Activated T-helper 1 cell treated with anti-CD3 and anti-CD28 coated beads, Interleukin-12 subunit alpha, Interleukin-12 subunit beta, Interleukin-2, Interleukin-4 antibody, amounts not matched to agents 30 ng/mL and 10 ng/mL and 1 ng/mL, durations not matched to agents 14 hours and 24 hours and 36 hours (primary cell): ENCODE measurements around the gene PPIF. TPM values are rescaled to one million over a fixed set of nuclear protein-coding genes. Genes with fewer than 3 reads are reported as not detected.

Source experiments
- DNase-seq: peaks from one replicate; pipeline ENCODE4 v3.0.0; 2021; ENCODE audit warnings: low spot score
- H3K27ac Mint-ChIP-seq: one replicate; pipeline ENCODE4 v1.8.0; 2021; ENCODE audit warnings: mild to moderate bottlenecking, mixed read lengths
- H3K27me3 Mint-ChIP-seq: one replicate; pipeline ENCODE4 v1.8.0; 2022; ENCODE audit warnings: mild to moderate bottlenecking, moderate library complexity, mixed read lengths; ENCODE audit not compliant: insufficient read depth
- H3K36me3 Mint-ChIP-seq: one replicate; pipeline ENCODE4 v1.8.0; 2021; ENCODE audit warnings: low read depth, mixed read lengths
- H3K4me1 Mint-ChIP-seq: one replicate; pipeline ENCODE4 v1.8.0; 2021; ENCODE audit warnings: low read depth, mixed read lengths
- H3K4me3 Mint-ChIP-seq: one replicate; pipeline ENCODE4 v1.8.0; 2021; ENCODE audit warnings: mild to moderate bottlenecking, moderate library complexity, mixed read lengths
- H3K9me3 Mint-ChIP-seq: one replicate; pipeline ENCODE4 v1.8.0; 2021; ENCODE audit warnings: mixed read lengths
- intact Hi-C: fragments of 100-400 bp; cut with micrococcal nuclease; formaldehyde crosslinking; loops from one replicate; pipeline ENCODE4 v1.15.1; 2024
- total RNA-seq: library from RNA; stranded (reverse); gene quantifications from 2 replicates; pipeline ENCODE4 v1.2.3, GENCODE V29; 2022

The PPIF gene
- total RNA-seq, 1 donor from 2014 or later: 155 TPM

DNA sequence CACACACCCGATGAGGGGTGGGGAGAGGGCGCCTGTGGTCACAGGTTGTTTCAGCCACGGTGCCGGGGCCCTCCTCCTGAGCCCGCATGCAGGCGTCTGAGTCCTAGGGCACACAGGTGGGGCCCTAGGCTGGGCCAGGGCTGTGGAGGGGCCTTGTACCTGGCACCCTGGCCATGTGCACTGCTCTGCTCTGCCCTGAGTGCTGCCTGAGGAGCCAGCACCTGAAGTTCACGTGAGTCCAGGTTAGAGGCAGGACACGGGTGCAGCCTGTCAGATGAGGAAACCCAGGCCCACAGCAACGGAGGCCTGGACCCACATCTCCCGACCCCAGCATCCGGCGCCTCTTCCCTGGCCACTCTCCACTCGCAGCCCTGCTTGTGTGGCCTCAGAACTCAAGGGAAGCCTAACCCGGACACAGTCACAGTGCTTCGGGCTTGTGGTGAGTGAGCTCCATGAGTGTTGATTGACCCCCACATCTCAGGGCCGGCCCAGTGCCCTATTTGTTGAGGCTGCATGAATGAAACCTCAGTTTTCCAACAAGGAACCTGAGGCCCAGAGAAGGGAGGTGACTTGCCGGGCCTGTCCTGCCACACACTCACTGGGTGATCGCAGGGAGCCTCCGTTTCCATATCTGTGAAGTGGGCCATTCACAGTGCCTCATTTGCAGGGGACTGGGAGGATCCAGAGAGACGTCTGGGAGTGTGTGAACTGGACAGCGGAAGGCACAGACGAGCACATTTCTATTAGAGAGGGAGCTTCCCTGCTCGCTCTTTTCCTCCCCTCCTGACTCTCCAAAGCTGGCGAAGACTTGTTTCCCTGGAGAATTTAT is 39.6 kb downstream of the PPIF start:
- H3K27ac Mint-ChIP-seq: no peak overlapping the region
- no peaks in the 10 kb centered on the region for H3K4me1 Mint-ChIP-seq
- H3K27me3 Mint-ChIP-seq: no peaks in the 10 kb centered on the region
- H3K9me3 Mint-ChIP-seq: no peaks in the 10 kb centered on the region
- intact Hi-C loops: no loop called here
- H3K36me3 Mint-ChIP-seq: no peaks in the 10 kb centered on the region
- H3K4me3 Mint-ChIP-seq: no peak overlapping the region
- DNase-seq: no peak

DNA sequence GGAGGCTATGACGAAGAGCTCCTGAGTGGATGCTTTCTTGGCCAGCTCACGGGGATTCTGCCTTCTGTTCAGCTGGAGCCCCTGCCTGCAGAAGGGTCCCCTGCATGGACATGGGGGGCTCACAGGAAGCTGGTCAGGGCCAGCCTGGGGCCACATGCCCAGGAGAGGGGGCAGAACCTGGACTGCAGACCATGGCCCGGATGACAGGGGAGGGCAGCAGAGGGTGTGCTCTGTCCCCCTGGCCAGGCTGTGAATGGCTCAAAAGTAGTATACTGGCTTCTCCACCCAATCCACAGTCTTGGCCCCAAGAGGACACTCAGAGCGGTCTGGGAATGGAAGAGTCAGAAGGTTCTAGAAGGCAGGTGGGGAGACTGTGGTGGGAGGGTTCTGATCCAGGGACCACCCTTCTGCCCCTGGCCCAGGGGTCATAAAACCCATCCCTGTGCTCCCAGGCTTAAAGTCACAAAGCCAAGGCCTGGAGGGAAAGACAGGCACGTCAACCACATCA is 40.3 kb downstream of the PPIF start:
- H3K27me3 Mint-ChIP-seq: no peaks in the 10 kb centered on the region
- no peaks in the 10 kb centered on the region for H3K9me3 Mint-ChIP-seq
- DNase-seq: no peak
- H3K4me1 Mint-ChIP-seq: no peaks in the 10 kb centered on the region
- H3K36me3 Mint-ChIP-seq: no peaks in the 10 kb centered on the region
- H3K27ac Mint-ChIP-seq: no peak overlapping the region
- H3K4me3 Mint-ChIP-seq: no peak overlapping the region
- intact Hi-C loops: no loop called here

DNA sequence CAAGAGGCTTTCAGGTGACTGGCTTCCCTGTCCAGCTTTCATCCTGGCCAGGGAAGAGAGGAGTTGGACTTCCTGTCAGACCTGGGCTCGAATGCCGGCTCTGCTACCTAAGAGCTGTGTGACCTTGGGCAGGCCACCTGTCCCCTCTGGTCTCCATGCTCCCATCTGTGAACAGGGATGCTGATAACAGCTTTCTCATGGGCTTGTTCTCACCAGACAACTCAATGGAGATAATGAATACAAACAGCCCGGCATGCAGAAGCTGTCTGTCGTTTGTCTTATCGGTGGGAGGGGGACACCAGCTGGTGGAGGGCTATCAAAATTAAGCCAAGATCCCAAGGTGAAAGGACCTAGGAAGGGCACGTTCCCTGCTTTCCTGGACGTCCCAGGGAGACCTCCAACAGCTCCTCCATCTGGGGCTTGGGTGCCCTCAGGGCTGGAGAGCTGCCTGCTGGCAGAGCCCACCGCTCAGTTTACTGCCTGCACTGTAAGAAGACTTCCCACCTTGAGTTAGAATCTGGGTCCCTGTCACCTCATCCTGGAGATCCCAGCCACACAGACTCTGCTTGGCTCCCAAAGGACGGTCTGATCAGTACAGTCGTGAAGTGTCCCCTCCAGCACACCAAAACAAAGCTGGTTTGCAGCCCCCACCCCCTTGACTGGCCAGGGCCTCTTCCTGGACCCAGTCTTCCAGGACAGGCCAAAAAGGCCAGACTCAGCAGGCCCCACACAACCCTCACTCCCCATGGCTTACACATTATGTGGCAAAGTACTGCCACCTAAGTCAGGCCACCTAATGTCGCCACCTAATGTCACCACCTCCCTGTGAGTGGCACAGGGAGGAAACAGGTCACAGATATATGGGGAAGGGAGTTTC is 40.9 kb downstream of the PPIF start:
- Mint-ChIP-seq H3K4me3 (no peak overlapping the region), H3K4me1 (no peaks in the 10 kb centered on the region), H3K27ac (no peak overlapping the region), H3K9me3 (no peaks in the 10 kb centered on the region), H3K27me3 (no peaks in the 10 kb centered on the region), H3K36me3 (no peaks in the 10 kb centered on the region)
- DNase-seq: no peak
- intact Hi-C loops: no loop called here

DNA sequence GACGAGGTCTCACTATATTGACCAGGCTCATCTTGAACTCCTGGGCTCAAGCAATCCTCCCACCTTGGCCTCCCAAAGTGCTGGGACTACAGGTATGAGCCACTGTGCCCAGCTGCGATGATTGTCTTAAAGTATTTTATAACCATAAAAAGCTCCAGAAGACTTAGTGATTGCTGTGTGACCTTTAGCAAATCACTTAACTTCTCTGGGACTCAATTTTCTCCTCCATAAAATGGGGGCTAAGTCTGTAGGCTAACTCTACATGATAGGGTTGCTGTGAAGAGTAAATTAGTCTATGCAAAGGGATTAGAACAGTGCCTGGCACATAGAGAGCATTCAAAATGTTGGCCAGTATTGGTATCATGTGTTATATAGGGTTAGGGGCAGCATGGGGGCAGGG is 42.8 kb downstream of the PPIF start:
- no peak for DNase-seq
- Mint-ChIP-seq H3K27ac (no peak overlapping the region), H3K27me3 (peaks cover under 1% of the 10 kb centered on the region), H3K4me3 (no peak overlapping the region), H3K9me3 (no peaks in the 10 kb centered on the region), H3K4me1 (no peaks in the 10 kb centered on the region), H3K36me3 (no peaks in the 10 kb centered on the region)
- intact Hi-C loops: no loop called here

DNA sequence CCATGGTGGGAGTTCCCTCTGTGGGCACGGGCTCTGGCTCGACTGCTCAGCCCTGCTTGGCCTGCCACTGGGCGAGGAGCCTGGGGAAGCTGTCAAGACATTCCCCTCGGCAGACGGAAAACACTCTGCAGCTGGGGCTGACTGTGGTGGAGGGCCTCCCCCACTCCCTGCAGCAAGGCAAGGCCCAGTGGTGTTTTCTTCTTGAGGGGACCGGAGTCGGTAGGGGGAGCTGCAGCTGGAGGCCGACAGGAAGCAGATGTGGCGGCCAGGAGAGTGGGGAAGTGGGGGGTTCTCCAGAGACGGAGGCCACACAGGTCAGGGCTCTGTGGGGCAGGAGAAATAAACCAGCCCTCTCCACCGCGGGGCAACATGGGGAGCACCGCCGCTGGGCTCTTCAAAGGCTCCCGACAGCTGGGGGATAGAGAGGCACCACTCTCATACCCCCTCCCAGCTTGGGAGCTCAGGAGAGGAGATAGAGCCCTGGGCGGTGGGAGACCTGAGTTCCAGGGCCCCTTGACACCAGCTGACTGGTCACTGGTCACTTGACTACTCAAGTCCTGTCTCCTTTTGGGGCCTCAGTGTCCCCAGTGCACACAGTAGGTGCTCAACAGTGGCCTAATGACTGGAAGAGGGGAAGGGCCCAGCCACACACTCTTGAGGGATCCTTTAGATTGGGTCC is 43.4 kb downstream of the PPIF start:
- H3K27ac Mint-ChIP-seq: no peak overlapping the region
- no peak for DNase-seq
- intact Hi-C loops: no loop called here
- H3K9me3 Mint-ChIP-seq: no peaks in the 10 kb centered on the region
- H3K4me3 Mint-ChIP-seq: no peak overlapping the region
- peaks cover 5% of the 10 kb centered on the region for H3K27me3 Mint-ChIP-seq
- no peaks in the 10 kb centered on the region for H3K4me1 Mint-ChIP-seq
- H3K36me3 Mint-ChIP-seq: no peaks in the 10 kb centered on the region

DNA sequence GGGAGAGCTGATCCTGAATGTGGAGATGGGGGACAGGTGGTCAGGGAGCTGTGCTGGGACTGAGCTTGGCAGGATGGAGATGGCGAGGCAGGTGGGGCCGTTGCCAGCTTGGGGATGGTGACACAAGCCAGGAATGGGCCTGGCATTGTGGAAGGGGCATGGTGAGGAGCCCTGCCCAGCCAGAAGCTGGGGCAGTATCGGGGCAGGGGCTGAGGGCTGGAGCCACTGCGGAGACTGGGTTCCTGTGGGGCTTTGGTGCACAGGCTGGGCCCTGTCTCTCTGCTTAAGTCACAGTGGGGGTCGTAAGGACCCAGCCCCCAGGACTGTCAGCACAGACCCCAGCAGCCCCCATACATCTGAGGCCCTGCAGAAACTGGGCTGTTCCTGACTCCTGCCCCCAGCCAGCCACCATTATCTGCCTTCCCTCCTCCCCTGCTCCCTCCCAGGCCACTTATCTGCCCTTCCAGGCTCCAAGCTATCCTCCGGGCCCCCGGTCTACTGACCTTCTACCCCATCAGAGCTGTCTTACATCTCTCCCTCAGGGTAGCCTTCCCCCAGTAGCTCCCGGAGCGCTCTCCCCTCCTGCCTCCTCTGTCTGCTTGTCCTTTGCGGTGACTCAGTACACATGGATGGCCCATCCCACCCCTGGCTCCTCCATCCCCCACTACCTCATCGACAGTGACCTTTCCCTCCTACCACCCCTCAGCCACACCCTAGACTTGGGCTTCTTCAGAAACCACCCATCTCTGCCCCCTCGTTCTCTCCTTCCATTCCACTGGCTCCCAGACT is 44.2 kb downstream of the PPIF start:
- no peak overlapping the region for H3K4me3 Mint-ChIP-seq
- no peaks in the 10 kb centered on the region for H3K4me1 Mint-ChIP-seq
- no peak overlapping the region for H3K27ac Mint-ChIP-seq
- peaks cover 5% of the 10 kb centered on the region for H3K27me3 Mint-ChIP-seq
- intact Hi-C loops: no loop called here
- no peaks in the 10 kb centered on the region for H3K36me3 Mint-ChIP-seq
- no peak for DNase-seq
- no peaks in the 10 kb centered on the region for H3K9me3 Mint-ChIP-seq

DNA sequence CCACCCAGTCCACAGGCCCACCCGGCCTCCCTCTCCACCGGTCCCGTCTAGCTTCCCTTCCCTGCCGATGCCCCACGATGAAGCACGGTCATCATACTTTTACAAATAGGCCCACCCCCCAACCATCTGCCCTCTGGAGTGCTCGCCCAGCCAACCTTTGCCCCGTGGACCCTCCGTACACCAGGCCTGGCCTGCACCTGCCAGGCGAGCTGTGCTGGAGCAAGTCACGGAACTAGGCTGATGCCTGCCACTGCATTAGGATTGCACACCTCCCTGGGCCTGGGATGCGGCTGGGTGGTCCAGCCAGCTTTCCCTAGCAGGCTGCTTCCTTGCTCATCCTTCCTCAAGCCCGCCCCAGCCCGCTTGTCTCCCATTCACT is 44.7 kb downstream of the PPIF start:
- Mint-ChIP-seq H3K27ac (no peak overlapping the region), H3K9me3 (no peaks in the 10 kb centered on the region), H3K4me3 (no peak overlapping the region), H3K36me3 (no peaks in the 10 kb centered on the region), H3K27me3 (peaks cover 5% of the 10 kb centered on the region), H3K4me1 (no peaks in the 10 kb centered on the region)
- DNase-seq: no peak
- intact Hi-C loops: no loop called here

DNA sequence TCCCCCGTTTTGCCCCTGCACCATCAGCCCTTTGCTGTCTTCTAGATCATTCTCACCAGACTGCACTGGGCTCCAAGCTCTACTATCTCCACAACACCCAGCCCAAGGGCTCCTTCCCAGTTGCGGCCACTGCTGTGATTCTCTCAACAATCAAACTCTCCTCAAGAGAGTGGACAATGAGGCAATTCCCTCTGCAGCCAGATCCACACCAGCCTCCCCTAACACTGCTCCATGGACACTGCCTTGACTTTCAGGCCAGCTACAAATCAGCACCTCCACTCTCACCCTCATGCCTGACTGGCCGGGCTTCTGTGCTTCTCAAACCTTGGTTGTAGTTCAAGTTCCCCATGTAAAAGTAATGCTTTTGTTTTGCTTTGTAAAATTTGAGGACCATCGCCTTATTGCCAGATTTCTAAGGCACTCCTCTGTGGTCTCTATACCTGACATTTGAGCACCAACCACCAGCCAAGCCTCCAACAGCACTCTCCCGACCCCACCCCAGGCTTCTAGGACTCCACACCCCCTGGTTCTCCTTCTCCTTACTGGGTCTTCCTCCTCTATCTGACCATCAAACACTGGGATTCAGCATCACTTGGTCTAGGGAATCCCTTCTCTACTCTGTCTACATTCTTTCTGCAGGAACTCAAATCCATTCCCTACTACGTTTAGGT is 45.4 kb downstream of the PPIF start:
- no peaks in the 10 kb centered on the region for H3K36me3 Mint-ChIP-seq
- intact Hi-C loops: no loop called here
- H3K27ac Mint-ChIP-seq: no peak overlapping the region
- H3K4me1 Mint-ChIP-seq: no peaks in the 10 kb centered on the region
- H3K27me3 Mint-ChIP-seq: peaks cover 5% of the 10 kb centered on the region
- no peaks in the 10 kb centered on the region for H3K9me3 Mint-ChIP-seq
- H3K4me3 Mint-ChIP-seq: no peak overlapping the region
- no peak for DNase-seq

DNA sequence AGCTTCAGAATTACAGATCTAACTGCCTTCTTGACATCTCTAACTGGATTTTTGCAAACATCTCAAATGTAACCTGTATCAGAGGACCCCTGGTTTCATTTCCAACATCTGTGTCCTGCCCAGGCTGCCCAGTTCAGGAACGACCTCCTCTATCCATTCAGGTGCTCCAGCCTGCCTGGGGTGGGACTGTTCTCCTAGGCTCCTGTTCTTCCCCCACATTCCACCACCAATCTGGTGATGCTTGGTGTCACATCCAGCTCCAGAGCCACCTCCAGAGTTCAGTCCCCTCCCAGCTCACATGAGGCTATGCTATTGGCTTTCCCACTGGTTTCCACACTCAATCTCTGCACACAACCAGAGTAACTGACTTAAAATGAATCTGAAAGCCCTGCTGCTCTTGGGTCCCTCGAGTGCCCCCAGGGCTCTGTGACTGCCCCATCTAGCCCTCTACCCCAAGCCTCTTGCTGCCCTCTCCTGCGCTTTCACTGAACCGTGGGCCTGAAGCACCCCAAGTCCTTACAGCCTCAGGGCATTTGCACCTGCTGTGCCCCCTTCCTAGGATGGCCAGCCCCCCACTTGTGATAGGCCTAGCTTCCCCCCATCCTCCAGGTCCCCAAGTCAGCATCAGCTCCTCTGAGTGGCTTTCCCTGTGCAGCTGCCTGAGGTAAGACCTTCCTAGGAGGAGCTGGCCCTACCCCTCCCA is 46.1 kb downstream of the PPIF start:
- Mint-ChIP-seq H3K27me3 (peaks cover 7% of the 10 kb centered on the region), H3K4me1 (no peaks in the 10 kb centered on the region), H3K36me3 (no peaks in the 10 kb centered on the region), H3K27ac (no peak overlapping the region), H3K9me3 (no peaks in the 10 kb centered on the region), H3K4me3 (no peak overlapping the region)
- no peak for DNase-seq
- intact Hi-C loops: no loop called here

DNA sequence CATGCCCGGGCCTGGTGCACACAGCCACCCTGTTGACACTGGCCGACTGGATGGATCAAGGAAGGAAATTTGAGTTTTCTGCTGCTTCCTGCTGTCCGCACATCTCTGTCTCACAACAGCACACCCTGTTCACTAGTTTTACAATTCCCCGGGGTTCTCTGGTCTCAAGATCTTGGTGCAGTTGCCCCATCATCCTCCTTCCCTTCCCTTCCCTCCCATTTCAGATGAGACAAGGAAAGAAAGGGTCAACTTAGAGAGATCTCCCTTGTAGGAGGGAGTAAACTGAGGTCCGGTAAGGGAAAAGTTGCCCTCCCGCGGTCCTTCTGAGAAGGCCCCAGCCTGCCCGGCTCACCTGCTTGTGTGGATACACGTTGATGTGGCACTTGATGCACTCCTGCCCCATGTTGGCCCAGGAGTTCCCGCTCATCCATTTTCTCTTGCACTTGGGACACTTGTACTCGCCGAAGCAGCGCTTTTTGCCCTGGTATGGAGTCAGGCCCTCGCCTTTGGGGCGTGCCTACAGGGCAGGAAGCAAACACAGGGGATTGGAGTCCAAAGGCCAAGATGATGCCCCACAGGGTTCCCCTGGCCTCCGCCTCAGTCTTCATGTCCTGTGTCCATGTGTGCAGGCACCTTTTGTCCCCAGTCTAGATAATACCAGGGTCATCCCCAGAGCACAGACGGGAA is 46.8 kb downstream of the PPIF start:
- H3K27me3 Mint-ChIP-seq: peaks cover 7% of the 10 kb centered on the region
- no peak overlapping the region for H3K27ac Mint-ChIP-seq
- intact Hi-C loops: no loop called here
- no peaks in the 10 kb centered on the region for H3K36me3 Mint-ChIP-seq
- DNase-seq: no peak
- H3K4me3 Mint-ChIP-seq: no peak overlapping the region
- no peaks in the 10 kb centered on the region for H3K4me1 Mint-ChIP-seq
- H3K9me3 Mint-ChIP-seq: no peaks in the 10 kb centered on the region

DNA sequence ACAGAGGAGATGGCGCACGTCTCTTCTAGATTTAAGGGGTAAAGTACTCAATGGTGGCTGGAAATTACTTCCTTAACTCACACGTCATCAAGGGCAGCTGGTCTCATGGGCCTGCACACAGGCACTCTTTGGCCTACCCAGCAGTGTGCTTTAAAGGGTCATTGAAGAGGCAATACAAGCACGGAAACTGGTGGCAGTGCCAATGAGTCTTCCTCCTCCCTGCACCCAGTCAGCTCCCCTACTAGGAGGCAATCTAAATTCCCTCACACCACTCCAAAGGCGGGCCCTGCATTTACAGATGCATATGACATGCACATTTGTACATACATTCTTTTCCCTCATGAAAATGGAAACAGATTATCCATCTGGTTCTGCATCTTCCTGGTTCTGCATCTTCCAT is 47.4 kb downstream of the PPIF start:
- H3K36me3 Mint-ChIP-seq: no peaks in the 10 kb centered on the region
- H3K27ac Mint-ChIP-seq: no peak overlapping the region
- H3K4me1 Mint-ChIP-seq: no peaks in the 10 kb centered on the region
- intact Hi-C loops: no loop called here
- H3K9me3 Mint-ChIP-seq: no peaks in the 10 kb centered on the region
- H3K27me3 Mint-ChIP-seq: peaks cover 7% of the 10 kb centered on the region
- DNase-seq: no peak
- H3K4me3 Mint-ChIP-seq: no peak overlapping the region
